ENCODE data around the gene NUP133.
"Not testable (repeated sequence)": the region's sequence is repeated elsewhere in the genome, so short reads cannot be mapped to it uniquely, and the experiment has no call there.

NUP133 gene

DNA sequence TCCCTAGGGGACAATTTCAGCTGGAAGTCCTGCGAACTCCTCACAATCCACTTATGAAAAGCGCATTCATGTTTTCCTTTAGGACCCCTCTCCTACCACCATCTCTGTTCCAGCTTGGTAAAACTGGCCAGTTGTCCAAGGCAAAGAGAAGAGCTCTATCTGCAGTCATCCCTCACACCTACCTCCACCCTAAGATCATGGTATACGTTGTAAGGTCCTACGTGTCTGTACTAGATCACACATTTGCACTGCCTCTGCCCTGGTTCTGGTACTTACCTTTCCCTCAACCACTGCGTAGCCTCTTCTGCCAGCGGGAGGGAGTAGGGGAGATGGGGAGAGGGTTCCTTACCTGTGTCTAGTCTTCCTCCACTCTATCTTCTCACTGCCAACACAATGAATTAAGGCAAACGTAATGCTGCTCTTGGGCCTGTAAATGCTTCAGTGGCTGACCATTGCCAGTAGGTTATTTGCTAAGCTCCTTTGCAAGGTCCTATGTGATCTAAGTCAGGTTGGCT lies 739 bp upstream of the NUP133 start:
- DNase-seq: no peak

DNA sequence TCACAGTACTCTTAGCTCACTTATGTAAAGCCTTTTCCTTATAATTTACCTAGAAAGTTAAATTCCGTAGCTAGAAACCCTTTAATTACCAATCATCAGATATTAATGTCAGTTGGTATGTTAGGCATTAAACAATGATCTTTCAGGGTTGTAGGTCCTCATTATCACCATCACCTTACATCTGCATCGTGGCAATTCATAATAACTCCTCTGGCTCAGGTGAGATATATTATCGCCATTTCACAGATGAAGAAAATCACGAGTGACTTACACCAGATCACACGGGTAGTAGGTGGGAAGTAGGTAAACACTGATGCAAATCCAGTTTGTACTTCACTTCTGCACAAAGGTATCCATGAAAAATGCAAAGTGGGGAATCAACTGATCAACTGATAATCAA lies 639 bp downstream of the NUP133 start:
- no peak for DNase-seq

DNA sequence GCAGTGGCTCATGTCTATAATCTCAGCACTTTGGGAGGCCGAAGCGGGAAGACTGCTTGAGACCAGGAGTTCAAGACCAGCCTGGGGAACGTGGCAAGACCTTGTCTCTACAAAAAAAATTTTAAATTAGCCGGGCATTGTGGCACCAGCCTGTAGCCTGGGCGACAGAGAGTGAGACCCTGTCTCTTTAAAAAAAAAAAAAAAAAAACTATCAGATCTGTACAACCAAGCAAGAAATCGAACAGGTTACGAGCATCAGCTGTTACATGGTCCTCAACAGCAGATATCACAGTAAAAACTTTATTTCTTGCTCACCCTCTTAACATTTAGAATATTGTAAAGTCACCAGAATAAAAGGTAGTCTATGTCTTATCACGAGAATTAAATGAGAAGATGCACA lies 1.5 kb downstream of the NUP133 start:
- no peak for DNase-seq

DNA sequence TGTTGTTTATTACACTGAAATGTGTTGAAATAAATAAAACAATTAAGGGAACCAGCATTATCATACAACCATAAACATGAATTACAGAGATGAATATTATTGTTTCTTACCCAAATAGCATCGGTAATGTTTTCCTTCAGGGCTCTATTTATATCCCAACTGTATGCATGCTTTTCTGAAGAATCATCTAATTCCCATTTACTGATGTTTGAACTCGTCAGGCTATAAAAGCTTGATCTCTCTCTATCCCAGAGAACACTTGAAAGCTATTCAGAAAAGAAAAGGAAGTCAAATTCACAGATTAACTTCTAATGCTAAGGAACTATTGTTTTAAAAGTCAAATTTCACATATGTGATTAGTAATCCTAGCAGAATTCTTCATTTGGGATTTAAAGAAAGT lies 12.4 kb downstream of the NUP133 start:
- DNase-seq: no peak

DNA sequence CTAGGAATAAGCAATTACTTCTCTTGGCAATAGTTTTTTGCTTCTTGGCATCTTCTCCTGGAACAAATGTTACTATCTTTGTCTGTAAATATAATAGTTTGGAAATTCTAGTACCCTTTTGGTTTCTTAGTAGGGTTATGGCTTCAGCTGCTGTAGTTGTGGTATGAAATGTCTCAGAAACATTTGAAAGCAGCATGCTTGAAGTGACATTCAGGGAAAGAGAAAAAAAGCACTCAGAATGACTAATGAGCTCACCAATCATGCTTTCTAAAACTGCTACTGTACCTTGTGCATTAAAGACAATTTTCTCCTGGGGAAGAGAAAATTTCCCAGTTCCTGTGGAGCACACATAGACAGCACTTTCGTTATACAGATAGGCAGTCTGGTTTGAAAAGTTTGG lies 21.0 kb downstream of the NUP133 start:
- DNase-seq: no peak

DNA sequence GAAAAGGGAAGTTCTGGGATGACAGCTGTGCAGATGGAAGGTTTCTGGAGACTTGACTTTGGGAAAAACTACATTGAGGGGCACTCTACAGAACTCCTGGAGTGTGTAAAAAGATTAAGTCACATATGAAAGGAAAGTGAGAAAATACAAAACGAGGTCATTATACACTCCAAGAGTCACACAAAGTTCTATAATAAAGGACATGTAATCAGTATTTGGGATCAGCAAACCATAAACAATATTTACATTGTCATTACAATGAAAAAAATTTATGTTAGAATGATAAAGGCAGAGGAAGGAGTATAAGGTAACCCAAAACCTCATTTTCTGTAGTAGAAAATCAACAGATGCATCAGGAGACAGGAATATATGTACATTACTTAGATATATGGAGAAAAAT lies 22.8 kb downstream of the NUP133 start:
- DNase-seq: no peak

DNA sequence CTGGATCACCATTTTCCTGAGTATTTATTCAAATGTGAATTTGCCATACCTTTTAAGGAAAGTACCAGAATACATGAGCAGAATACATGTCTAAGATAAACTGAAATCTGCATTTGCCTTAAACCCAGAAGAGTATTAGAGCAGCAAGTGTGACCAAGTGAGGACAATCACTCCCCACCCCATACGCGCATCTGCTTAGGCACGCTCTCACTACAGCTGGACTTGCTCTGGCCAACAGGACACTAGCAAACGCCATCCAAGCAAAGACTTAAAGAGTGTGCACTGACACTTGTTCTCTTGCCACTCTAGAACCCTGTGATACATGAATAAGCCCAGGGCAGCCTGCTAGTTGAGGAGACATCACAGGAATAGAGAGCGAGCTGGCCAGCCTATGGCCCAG lies 25.6 kb downstream of the NUP133 start:
- DNase-seq: no peak

DNA sequence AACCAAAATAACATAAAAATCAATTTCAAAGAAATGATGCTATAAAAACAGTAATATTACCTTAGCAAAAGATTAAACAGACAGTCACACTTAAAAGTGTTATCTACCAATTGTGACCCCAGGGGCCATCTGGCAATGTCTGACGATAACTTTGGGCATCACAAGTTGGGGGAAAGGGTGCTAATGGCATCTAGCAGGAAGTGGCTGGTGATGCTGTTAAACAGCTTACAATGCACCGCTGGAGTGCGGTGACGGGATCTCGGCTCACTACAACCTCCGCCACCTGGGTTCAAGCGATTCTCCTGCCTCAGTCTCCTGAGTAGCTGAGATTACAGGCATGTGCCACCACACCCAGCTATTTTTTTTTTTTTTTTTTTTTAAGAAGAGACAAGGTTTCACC lies 27.6 kb downstream of the NUP133 start:
- no peak for DNase-seq

DNA sequence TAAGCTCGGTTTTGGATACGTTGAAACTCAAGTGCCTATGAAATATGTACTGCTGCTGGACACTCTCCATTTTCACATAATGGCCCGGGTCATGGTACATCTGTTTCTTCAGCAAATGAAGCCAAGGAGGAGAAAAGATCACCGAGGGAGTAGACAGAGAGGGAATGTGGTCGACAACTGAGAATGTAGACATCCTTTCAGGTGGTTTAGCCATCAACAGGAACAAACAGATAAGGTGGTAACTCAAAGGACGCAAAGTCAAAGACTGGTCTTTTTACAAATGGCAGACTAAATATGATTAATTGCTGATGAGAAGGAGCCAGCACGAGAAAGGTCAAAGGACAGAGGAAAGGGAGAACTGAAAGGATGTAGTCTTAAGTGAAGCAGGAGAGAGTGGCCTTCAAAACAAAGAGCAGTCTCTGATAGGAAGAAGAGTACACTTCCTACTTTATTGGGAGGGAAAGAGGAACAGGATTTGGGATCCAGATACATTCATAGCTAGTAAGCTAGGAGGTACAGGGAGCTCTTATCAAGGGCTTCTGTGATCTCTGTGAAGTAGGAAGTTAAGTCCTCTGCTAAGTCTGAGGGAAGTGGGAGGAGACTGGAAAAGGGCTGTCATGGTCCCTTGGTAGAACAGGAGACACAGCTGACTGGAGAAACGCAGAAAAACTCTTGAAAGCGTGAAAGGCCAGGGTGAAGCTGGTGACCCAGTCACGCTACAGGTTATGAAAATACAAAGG lies 28.3 kb downstream of the NUP133 start:
- no peak for DNase-seq

DNA sequence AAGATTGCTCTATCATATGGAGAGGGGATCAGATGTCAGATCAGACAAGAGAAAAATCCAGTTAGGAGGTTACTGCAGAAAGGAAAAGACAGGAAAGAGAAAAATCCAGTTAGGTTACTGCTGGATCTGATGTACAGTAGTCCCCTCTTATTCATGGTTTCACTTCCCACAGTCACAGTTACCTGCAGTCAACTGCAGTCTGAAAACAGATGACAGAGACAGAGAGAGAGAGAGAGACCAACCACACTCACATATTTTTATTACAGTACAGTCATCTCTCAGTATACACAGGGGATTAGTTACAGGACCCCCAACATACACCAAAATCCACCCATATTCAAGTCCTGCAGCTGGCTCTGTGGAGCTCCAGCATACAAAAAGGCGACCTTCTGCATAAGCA lies 29.3 kb downstream of the NUP133 start:
- no peak for DNase-seq

DNA sequence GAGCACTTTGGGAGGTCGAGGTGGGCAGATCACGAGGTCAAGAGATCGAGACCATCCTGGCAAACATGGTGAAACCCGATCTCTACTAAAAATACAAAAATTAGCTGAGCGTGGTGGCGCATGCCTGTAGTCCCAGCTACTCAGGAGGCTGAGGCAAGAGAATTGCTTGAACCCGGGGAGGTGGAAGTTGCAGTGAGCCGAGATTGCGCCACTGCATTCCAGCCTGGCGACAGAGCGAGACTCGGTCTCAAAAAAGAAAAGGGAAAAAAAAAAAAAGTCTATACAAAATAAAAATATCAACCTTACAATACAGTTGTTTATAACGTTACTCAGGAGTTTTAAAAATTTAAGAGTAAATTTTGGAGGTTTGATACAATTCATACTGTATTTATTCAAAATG lies 32.3 kb downstream of the NUP133 start:
- not testable (repeated sequence) for DNase-seq

DNA sequence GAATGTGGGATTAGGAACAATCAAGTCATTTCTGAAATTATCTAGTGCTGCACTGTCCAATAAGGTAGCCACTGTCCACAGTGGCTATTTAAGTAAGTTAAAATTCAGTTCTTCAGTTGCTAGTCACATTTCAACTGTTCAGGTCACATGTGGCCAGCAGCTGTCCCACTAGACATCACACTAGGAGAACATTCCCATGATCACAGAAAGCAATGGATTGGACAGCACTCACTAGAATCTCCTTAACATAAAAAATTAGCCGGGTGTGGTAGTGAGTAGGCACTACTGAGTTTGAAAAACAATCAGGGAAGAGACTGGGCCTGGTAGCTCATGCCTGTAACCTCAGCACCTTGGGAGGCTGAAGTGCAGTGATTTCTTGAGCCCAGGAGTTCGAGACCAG lies 33.6 kb downstream of the NUP133 start:
- DNase-seq: no peak

DNA sequence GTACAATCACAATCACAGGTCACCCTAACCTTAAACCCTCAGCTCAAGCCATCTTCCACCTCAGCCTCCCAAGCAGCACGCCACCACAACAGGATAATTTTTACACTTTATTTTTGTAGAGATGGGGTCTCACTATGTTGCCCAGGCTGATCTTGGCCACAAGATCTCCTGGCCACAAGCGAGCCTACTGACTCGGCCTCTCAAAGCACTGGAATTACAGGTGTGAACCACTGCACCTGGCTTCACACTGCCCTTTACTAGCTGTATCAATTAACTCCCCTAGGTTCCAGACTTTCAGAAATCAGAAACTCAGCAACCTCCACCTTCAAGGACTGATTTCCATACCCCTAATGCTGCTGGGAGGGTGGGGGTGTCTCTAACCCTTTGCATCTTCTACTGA lies 37.0 kb downstream of the NUP133 start:
- no peak for DNase-seq

DNA sequence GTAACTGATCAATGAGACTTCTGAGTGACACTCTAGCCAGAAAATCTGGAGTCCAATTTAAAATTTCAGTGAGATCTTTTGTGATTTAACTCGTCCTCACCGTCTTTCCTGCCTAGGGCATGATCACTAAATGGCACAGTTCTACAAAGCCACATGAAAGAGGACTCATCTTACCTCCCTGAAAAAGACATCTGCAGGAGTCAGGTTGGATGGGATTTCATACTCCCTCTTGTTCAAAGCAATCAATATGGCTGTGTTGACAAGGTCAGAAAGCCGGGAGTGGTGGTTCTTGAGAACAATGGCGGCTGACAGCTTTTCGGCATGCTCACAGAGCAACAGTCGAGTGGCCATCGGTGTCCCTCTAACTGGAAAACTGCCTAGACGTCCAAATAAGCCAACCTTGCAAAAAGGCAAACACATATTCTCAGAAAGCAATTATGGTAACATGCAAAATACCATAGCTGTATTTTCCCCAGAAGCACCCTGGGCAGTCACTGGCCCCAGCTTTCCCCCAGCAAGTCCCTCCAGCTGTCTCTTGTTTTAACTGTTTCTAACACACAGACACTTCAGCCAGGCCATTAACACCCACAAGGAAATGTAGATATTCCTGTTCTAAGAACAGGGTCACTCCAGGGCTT lies 37.6 kb downstream of the NUP133 start:
- no peak for DNase-seq

DNA sequence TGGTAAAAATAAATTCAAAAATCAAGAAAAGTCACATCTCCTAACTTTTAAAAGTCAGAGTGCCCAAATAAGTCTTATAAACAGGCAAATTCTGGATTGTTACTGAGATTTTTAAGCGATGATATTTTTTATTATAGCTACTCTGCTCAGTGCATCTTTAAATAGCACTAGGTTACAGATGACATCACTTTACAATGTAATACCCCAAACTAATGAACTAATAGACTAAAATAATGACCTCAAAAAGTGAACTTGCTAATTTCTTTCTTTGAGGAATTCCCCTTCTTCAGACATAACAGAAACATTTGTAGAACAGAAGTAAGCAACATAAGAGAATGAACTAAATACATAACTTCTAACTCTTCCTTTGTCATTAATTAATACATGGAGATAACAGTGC lies 41.3 kb downstream of the NUP133 start:
- DNase-seq: no peak

DNA sequence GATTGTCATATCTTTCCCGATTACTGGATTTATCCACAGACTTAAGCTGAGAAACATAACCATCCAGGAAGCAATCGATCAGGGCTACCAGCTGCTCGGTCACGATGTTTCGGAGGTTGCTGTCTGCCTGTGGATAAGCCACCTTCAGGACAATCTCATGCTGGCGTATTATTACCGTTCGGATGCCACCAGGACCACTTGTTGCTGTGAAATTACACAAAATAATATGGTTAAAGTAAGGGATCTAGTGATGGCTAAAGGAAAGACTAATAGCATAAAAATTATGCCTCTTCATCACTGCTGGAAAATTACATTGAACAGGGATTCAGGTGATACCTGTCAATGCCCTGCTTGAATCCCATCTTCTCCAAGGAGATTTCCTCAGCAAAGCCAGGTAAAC lies 43.5 kb downstream of the NUP133 start:
- no peak for DNase-seq

DNA sequence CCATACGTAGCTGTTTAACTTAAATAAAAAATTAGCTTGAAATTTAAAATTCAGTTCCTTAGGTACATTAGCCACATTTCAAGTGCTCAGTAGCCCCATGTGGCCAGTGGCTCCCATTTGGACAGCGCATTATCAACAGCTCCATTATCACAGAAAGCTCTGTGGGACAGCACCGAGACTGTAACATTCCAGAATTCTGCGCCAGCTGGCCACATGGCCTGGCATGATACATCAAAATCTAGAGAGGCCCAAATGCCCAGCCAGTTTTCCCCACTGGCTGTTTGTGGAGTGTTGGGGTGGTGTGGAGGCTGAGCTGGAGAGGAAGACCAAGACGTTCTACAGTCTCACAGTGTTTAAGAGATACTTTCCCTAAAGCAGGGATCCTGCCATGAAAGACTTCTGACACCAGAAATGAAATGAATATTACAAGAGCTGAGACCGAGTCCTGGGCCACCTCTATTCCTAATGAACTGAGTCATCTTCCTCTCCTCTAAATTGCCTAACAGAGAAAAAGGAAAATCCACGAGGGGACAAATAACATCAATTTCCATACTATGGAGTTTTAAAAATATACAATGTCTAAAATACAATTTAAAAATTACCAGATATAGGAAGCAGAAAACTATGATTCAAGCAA lies 47.0 kb downstream of the NUP133 start:
- no peak for DNase-seq

DNA sequence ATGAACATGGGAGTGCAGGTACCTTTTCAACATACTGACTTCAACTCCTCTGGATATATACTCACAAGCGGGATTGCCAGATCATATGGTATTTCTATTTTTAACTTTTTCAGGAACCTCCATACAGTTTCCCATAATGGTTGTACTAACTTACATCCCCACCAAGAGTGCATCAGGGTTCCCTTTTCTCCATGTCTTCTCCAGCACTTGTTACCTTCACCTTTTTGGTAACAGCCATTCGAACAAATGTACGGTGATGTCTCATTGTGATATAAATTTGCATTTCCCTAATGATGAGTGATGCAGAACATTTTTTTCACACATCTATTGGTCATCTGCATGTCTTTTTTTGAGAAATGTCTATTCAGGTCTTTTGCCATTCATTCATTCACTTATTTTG lies 48.3 kb downstream of the NUP133 start:
- DNase-seq: no peak

DNA sequence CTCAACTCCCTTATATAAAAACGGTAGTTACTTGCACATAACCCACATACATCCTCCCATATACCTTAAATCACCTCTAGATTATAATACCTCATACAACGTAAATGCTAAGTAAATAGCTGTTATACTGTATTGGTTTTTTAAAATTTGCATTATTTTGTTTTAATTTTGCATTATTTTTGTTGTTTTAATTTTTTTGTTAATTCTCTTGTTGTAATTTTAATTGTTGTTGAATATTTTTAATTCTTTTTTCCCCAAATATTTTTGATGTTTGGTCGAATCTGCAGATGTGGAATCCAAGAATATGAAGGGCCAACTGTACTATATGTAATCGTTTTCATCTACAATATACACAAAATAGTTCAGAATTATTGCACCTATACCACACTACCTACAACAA lies 50.7 kb downstream of the NUP133 start:
- no peak for DNase-seq

DNA sequence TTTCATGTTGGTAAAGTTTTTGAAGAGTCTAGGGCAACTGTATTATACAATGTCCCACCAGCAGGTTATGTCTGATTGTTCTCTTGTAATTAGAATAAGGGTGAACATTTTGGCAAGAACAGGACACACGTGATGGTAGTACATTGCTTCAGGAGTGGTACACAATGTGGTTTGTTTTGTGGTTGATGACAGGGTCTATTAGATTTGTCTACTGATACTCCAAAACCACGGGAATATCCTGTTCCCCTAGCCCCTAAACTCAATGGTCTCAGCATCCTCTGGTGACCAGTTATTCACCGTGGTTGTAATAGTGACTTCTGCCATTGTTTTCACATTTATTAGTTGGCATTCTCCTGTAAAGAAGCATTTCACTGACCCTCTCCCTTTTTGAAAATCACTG lies 52.1 kb downstream of the NUP133 start:
- DNase-seq: no peak

DNA sequence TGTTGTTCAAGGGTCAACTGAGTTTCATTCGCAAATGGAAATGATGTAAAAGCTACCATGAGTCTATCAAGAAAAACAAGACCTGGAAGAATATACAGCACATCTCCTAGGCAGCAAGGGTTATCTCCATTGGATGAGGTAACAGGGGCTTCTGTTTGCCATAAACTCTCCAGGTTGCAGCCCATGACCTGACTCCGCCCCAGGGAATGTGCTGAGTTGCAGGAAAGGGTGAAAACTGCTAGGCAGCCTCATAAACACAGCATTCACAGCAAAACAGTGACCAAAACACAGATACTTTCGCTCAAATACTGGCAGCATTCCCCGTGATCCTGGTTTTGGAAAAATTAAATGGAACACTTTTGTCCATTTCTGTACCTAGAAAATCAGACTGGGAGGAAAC lies 54.1 kb downstream of the NUP133 start:
- DNase-seq: no peak

DNA sequence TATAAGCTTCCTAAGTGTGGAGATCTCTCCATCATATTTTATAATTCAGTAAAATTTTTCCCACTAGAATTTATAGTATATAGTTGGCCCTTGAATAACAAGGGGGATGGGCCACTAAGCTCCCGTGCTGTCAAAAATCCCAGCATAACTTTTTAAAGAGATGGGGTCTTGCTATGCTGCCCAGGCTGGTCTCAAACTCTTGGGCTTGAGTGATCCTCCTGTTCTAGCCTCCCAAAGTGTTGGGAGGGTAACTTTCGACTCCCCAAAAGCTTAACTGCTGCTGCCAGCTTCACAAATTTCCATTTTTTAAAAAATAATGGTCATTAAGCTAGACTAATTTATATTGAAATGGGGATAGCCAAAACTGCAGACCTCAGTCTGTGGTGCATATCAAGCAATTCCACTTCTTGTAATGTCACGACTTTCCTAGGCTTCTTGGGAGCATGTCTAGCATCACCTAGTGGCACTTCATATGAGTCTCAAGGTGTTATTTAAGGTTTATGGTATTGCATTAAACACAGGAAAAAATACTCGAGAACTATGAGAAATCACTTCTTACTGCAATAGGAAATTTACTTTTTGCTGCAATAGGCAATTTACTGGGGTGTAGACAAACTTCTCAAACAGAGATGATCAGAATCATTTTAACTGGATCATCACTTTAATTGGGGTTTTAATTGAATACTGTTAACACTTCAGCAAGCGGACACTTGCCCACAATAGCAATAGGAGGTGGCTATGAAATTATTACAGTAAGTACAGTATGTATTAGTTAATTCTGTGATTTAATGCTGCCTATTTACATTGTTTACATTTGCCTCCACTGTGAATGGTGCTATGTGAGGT lies 55.0 kb downstream of the NUP133 start:
- peak in 1 of 3 experiments; percentile 64 for DNase-seq

DNA sequence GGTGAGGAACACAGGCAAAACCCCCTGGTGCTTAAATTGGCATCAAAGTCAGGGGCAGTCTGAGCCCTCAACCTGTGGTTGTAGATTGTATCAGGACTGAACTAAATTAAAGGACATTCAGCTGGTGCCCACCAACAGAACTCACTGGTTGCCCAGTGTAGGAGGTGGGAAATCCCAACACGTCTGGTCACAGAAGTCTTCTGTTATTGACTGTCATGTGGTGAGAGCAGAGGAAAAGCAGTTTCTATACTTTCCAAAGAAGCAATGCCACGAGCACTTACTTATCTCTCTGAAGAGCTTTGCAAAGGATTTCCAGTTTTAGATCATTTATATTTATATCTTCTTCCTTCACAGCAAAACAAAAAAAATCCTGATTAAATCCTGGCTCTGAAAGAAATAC lies 59.3 kb downstream of the NUP133 start:
- DNase-seq: no peak

Measured in NCI-H1417 (cell line).